HCT116 (cell line): ENCODE results near the gene NPDC1. TPM values are rescaled to one million over a fixed set of nuclear protein-coding genes. Genes with fewer than 3 reads are reported as not detected.

Experiments
- ATAC-seq: fragments of 200-7000 bp; cut with Tn5 transposase; 2 replicates; pipeline ENCODE4 v1.9.1; 2020; ENCODE audit warnings: mild to moderate bottlenecking, moderate library complexity
- BruUV-seq: library from RNA; stranded (reverse); fragments of 400-500 nt; replicated peaks from 2 replicates; lab custom pipeline; 2021; lab: Mats Ljungman, UMichigan
- CTCF ChIA-PET: fragments of 300-600 bp; sonication (Branson Sonifier 250); formaldehyde crosslinking; loops from one replicate; lab custom pipeline; 2021; ENCODE audit warnings: antibody characterized with exemption; lab: Charles Lee
- POLR2A ChIA-PET: fragments of 300-600, 350-600 bp; sonication (Branson Sonifier 250); formaldehyde crosslinking; loops from one replicate; lab custom pipeline; 2021; ENCODE audit warnings: antibody characterized with exemption; lab: Charles Lee
- RAD21 ChIA-PET, 2 experiments: fragments of 300-600 bp; sonication (Branson Sonifier 250); formaldehyde crosslinking; loops; one replicate each; lab custom pipeline; 2023; ENCODE audit warnings: low total read pairs in 2 of 2; ENCODE audit not compliant: uncharacterized antibody in 2 of 2, unreplicated experiment in 2 of 2, low non-redundant PET in 1 of 2; lab: Charles Lee
- DNase-seq: peaks from one replicate; pipeline ENCODE4 v3.0.0-alpha.2; 2010; ENCODE audit warnings: low read depth, low spot score
- H2AFZ ChIP-seq: fragments of 200-600 bp; shearing (Covaris generic), sonication (generic); 2 replicates; pipeline ENCODE4 v1.6.1; 2017; ENCODE audit warnings: low read depth, mixed run types, mixed read lengths, antibody characterized with exemption, low read length; ENCODE audit not compliant: poor library complexity, severe bottlenecking
- H3K27ac ChIP-seq: 2 replicates; pipeline ENCODE4 v1.5.1; 2012; ENCODE audit warnings: low read depth, low read length
- H3K27me3 ChIP-seq: fragments of 200-600 bp; sonication (generic); 2 replicates; pipeline ENCODE4 v1.6.1; 2016; ENCODE audit warnings: mixed run types, low read length, mixed read lengths; ENCODE audit not compliant: insufficient read depth
- H3K36me3 ChIP-seq, 2 experiments: fragments of 200-500 bp in 1 of 2; fragments of 200-600 bp in 1 of 2; sonication (Bioruptor generic) in 1 of 2; sonication (generic) in 1 of 2; 2 replicates each; pipeline versions ENCODE4 v1.5.1 to v1.6.1; 2014 to 2016; ENCODE audit warnings: low read length in 2 of 2, inconsistent platforms in 1 of 2, mixed read lengths in 1 of 2, mixed run types in 1 of 2; ENCODE audit not compliant: insufficient read depth in 2 of 2, control insufficient read depth in 1 of 2
- H3K4me1 ChIP-seq, 2 experiments: fragments of 200-600 bp in 1 of 2; sonication (generic) in 1 of 2; 2 replicates each; pipeline versions ENCODE4 v1.5.1 to v1.6.1; 2012 to 2017; ENCODE audit warnings: low read length in 2 of 2, inconsistent platforms in 1 of 2, mild to moderate bottlenecking in 1 of 2, mixed read lengths in 1 of 2, mixed run types in 1 of 2, moderate library complexity in 1 of 2; ENCODE audit not compliant: insufficient read depth in 2 of 2, control insufficient read depth in 1 of 2
- H3K4me2 ChIP-seq: fragments of 200-600 bp; sonication (generic); 2 replicates; pipeline ENCODE4 v1.6.1; 2017; ENCODE audit warnings: mixed run types, low read length, mixed read lengths
- H3K4me3 ChIP-seq, 2 experiments: fragments of 200-600 bp in 1 of 2; sonication (generic) in 1 of 2; replicated peaks in 1 of 2; 2 replicates each; pipeline ENCODE4 v1.5.1; 2011 to 2016; ENCODE audit warnings: low read length in 2 of 2, control low read depth in 1 of 2, low read depth in 1 of 2, mild to moderate bottlenecking in 1 of 2, mixed read lengths in 1 of 2, mixed run types in 1 of 2
- H3K79me2 ChIP-seq: fragments of 200-600 bp; sonication (generic); 2 replicates; pipeline ENCODE4 v1.6.1; 2017; ENCODE audit warnings: mild to moderate bottlenecking, mixed run types, low read length, moderate library complexity, mixed read lengths; ENCODE audit not compliant: insufficient read depth
- H3K9ac ChIP-seq: fragments of 200-600 bp; sonication (generic); 2 replicates; pipeline ENCODE4 v1.6.1; 2016; ENCODE audit warnings: low read length, mixed read lengths
- H3K9me2 ChIP-seq: fragments of 200-600 bp; sonication (generic), shearing (Covaris generic); 2 replicates; pipeline ENCODE4 v1.6.1; 2017; ENCODE audit warnings: mixed run types, mild to moderate bottlenecking, moderate library complexity; ENCODE audit not compliant: insufficient read depth
- H3K9me3 ChIP-seq, 2 experiments: fragments of 200-500 bp in 1 of 2; fragments of 200-600 bp in 1 of 2; sonication (Bioruptor generic) in 1 of 2; sonication (generic) in 1 of 2; 2 replicates each; pipeline ENCODE4 v1.6.1; 2014 to 2017; ENCODE audit warnings: low read length in 2 of 2, mixed read lengths in 2 of 2, inconsistent platforms in 1 of 2, low read depth in 1 of 2, mild to moderate bottlenecking in 1 of 2, mixed run types in 1 of 2, moderate library complexity in 1 of 2; ENCODE audit not compliant: control insufficient read depth in 1 of 2, insufficient read depth in 1 of 2
- H4K20me1 ChIP-seq: fragments of 200-600 bp; sonication (generic), shearing (Covaris generic); 2 replicates; pipeline ENCODE4 v1.6.1; 2017; ENCODE audit warnings: mixed run types, mild to moderate bottlenecking, moderate library complexity; ENCODE audit not compliant: insufficient read depth
- CEBPB ChIP-seq: IDR thresholded peaks from 2 replicates; pipeline ENCODE4 v1.6.1; 2012; ENCODE audit warnings: low read depth
- CTCF ChIP-seq, 3 experiments: fragments of 200-600 bp in 1 of 3; sonication (generic) in 1 of 3; IDR thresholded peaks in 2 of 3; conservative IDR thresholded peaks in 1 of 3; 2 replicates each; pipeline ENCODE4 v1.5.1; 2012 to 2017; ENCODE audit warnings: low read depth in 2 of 3, low read length in 2 of 3, antibody characterized with exemption in 1 of 3, borderline replicate concordance in 1 of 3, control low read depth in 1 of 3, mild to moderate bottlenecking in 1 of 3, mixed read lengths in 1 of 3, mixed run types in 1 of 3, moderate library complexity in 1 of 3; ENCODE audit not compliant: insufficient read depth in 1 of 3
- EZH2 ChIP-seq: fragments of 200-600 bp; sonication (generic); IDR thresholded peaks from 2 replicates; pipeline ENCODE4 v1.6.1; 2017; ENCODE audit warnings: antibody characterized with exemption, mixed run types
- POLR2AphosphoS5 ChIP-seq: IDR thresholded peaks from 2 replicates; pipeline ENCODE4 v1.6.1; 2011; ENCODE audit warnings: mild to moderate bottlenecking, low read depth, low read length, moderate library complexity
- RAD21 ChIP-seq: IDR thresholded peaks from 2 replicates; pipeline ENCODE4 v1.6.1; 2012; ENCODE audit warnings: low read depth, mild to moderate bottlenecking
- REST ChIP-seq: IDR thresholded peaks from 2 replicates; pipeline ENCODE4 v1.6.1; 2012; ENCODE audit warnings: low read depth
- ZFX ChIP-seq: fragments of 450-650 bp; IDR thresholded peaks from 2 replicates; pipeline ENCODE4 v1.6.1; 2017
- intact Hi-C: fragments of 100-400 bp; cut with micrococcal nuclease; formaldehyde crosslinking; loops from 2 replicates; pipeline ENCODE4 v1.10.0; 2022
- total RNA-seq: library from RNA; stranded (reverse); gene quantifications from one replicate; pipeline ENCODE4 v1.2.1, GENCODE V29; 2021; ENCODE audit not compliant: unreplicated experiment

NPDC1 gene
- total RNA-seq, 1 experiment from 2014 or later = 98.8 TPM

- ATAC-seq = peak; percentile 35
- ChIA-PET CTCF (interaction anchor here (1.1 to 1.9 kb wide), 3 partner anchors 19 to 83 kb away, joined by 4 to 16 read pairs (median 5); partner anchors contain the start of genes FBXW5 and NPDC1), RAD21 (no interaction called here), POLR2A (no interaction called here)
- peaks cover 31% of the 10 kb centered on the region for H3K79me2 ChIP-seq
- no peaks in the 10 kb centered on the region for H4K20me1 ChIP-seq
- H3K9me2 ChIP-seq = no peaks in the 10 kb centered on the region
- H3K27ac ChIP-seq = peak within 1 kb of the TSS; percentile 85
- peaks cover 32 to 55% of the 10 kb centered on the region in 2 experiments for H3K4me1 ChIP-seq
- no peaks in the 10 kb centered on the region for H3K27me3 ChIP-seq
- H3K9me3 ChIP-seq = no peaks in the 10 kb centered on the region
- H3K4me2 ChIP-seq = peak within 1 kb of the TSS; percentile 100
- no peaks in the 10 kb centered on the region for H3K36me3 ChIP-seq
- intact Hi-C loops = loop anchor here (5.0 kb wide), 1 partner anchor 180 kb away; the partner anchor contains the start of gene PHPT1
- peak within 1 kb of the TSS; percentile 63 to 87 for H3K4me3 ChIP-seq
- peak within 1 kb of the TSS; percentile 93 for H3K9ac ChIP-seq
- no peak for TF ChIP-seq EZH2
- no peak for TF ChIP-seq REST
- no peak for TF ChIP-seq RAD21
- TF ChIP-seq CTCF (IDR thresholded peaks at IDR 0.05 in 2 of 3, conservative IDR thresholded peaks at IDR 0.05 in 1 of 3; ENCODE audit: borderline replicate concordance in 1 of 3, insufficient read depth in 1 of 3, low read depth in 2 of 3, low read length in 2 of 3) = no peak
- peak; percentile 23; the same call in 1 of the 2 replicates for TF ChIP-seq POLR2AphosphoS5
- peak; percentile 60; the same call in 1 of the 2 replicates for TF ChIP-seq ZFX
- TF ChIP-seq CEBPB = no peak
- no TSS peak for BruUV-seq
- peak within 1 kb of the TSS; percentile 88 for H2AFZ ChIP-seq
- no peak for DNase-seq
These were observed 18.4 kb downstream of the NPDC1 start, which contains the start of gene ABCA2 for GRCh38 chr9:137027369-137028262. ABCA2 (minus strand) TSS chr9:137028237; CDS start chr9:137028140, 97 bp downstream.
